GM23338 (cell line): Measurements from ENCODE around the gene UGT1A7. TPM values are rescaled to one million over a fixed set of nuclear protein-coding genes. Genes with fewer than 3 reads are reported as not detected.
"Not testable (repeated sequence)": the region's sequence is repeated elsewhere in the genome, so short reads cannot be mapped to it uniquely, and the experiment has no call there.

ENCODE experiments used
- ATAC-seq: fragments of 200-7000 bp; cut with Tn5 transposase; 3 replicates; pipeline ENCODE4 v1.9.1; 2020
- DNase-seq: peaks from one replicate; pipeline ENCODE4 v3.0.0-alpha.2; 2015; ENCODE audit warnings: low spot score
- H2AFZ ChIP-seq: fragments of 200-600 bp; sonication (generic); 2 replicates; pipeline ENCODE4 v1.8.0; 2016; ENCODE audit warnings: antibody characterized with exemption, mild to moderate bottlenecking, moderate library complexity
- H3F3A ChIP-seq: fragments of 200-600 bp; sonication (generic); replicated peaks from 2 replicates; pipeline ENCODE4 v1.8.0; 2017; ENCODE audit warnings: antibody characterized with exemption, mixed run types, low read depth
- H3K27ac ChIP-seq: fragments of 200-600 bp; sonication (generic); 2 replicates; pipeline ENCODE4 v1.6.1; 2016; ENCODE audit warnings: low read depth
- H3K27me3 ChIP-seq: fragments of 200-600 bp; sonication (generic); 2 replicates; pipeline ENCODE4 v1.8.0; 2016; ENCODE audit warnings: mild to moderate bottlenecking, mixed run types, moderate library complexity; ENCODE audit not compliant: insufficient read depth
- H3K36me3 ChIP-seq: fragments of 200-600 bp; sonication (generic); 2 replicates; pipeline ENCODE4 v1.8.0; 2016; ENCODE audit warnings: mild to moderate bottlenecking; ENCODE audit not compliant: insufficient read depth
- H3K4me1 ChIP-seq: fragments of 200-600 bp; sonication (generic); 2 replicates; pipeline ENCODE4 v1.8.0; 2016; ENCODE audit warnings: mild to moderate bottlenecking, moderate library complexity; ENCODE audit not compliant: insufficient read depth
- H3K4me2 ChIP-seq: fragments of 200-600 bp; sonication (generic); 2 replicates; pipeline ENCODE4 v1.7.1; 2017; ENCODE audit warnings: mixed run types
- H3K4me3 ChIP-seq: fragments of 200-600 bp; sonication (generic); 2 replicates; pipeline ENCODE4 v1.6.1; 2016; ENCODE audit warnings: mixed run types
- H3K79me2 ChIP-seq: fragments of 200-600 bp; sonication (generic); replicated peaks from 2 replicates; pipeline ENCODE4 v1.8.0; 2017; ENCODE audit warnings: mild to moderate bottlenecking; ENCODE audit not compliant: insufficient read depth
- H3K9me2 ChIP-seq: fragments of 200-600 bp; sonication (generic); 2 replicates; pipeline ENCODE4 v1.8.0; 2017; ENCODE audit not compliant: insufficient read depth
- H4K20me1 ChIP-seq: fragments of 200-600 bp; sonication (generic); replicated peaks from 2 replicates; pipeline ENCODE4 v1.8.0; 2017; ENCODE audit warnings: mild to moderate bottlenecking; ENCODE audit not compliant: insufficient read depth
- H3K27ac Mint-ChIP-seq: 2 replicates; pipeline ENCODE4 v1.8.0; 2020; ENCODE audit warnings: inconsistent platforms, mild to moderate bottlenecking, moderate library complexity, mixed read lengths
- H3K27me3 Mint-ChIP-seq: 3 replicates; pipeline ENCODE4 v1.8.0; 2022; ENCODE audit warnings: low read depth, mild to moderate bottlenecking, moderate library complexity, mixed read lengths, inconsistent platforms; ENCODE audit not compliant: insufficient read depth, poor library complexity
- H3K36me3 Mint-ChIP-seq: 3 replicates; pipeline ENCODE4 v1.8.0; 2021; ENCODE audit warnings: low read depth, mild to moderate bottlenecking, inconsistent platforms, moderate library complexity, mixed read lengths
- H3K4me1 Mint-ChIP-seq: 3 replicates; pipeline ENCODE4 v1.8.0; 2020; ENCODE audit warnings: mild to moderate bottlenecking, inconsistent platforms, mixed read lengths
- H3K4me3 Mint-ChIP-seq: 3 replicates; pipeline ENCODE4 v1.8.0; 2021; ENCODE audit warnings: moderate library complexity, mild to moderate bottlenecking, inconsistent platforms, mixed read lengths
- H3K9me3 Mint-ChIP-seq: 3 replicates; pipeline ENCODE4 v1.8.0; 2020; ENCODE audit warnings: moderate library complexity, mild to moderate bottlenecking, inconsistent platforms, mixed read lengths
- CTCF ChIP-seq, 2 experiments: fragments of 200-600 bp in 1 of 2; sonication (generic) in 1 of 2; conservative IDR thresholded peaks; 2 replicates each; pipeline versions ENCODE4 v1.5.1 to v1.6.1; 2016 to 2017; ENCODE audit warnings: antibody characterized with exemption in 2 of 2, low read depth in 2 of 2, mild to moderate bottlenecking in 2 of 2, moderate library complexity in 1 of 2
- EZH2phosphoT487 ChIP-seq: fragments of 200-600 bp; sonication (generic); IDR thresholded peaks from one replicate; pipeline ENCODE4 v1.8.1; 2018; ENCODE audit warnings: antibody characterized with exemption; ENCODE audit not compliant: unreplicated experiment
- JUNB ChIP-seq: IDR thresholded peaks from one replicate; pipeline ENCODE4 v1.6.1; 2016; ENCODE audit warnings: antibody characterized with exemption; ENCODE audit not compliant: unreplicated experiment
- POLR2AphosphoS5 ChIP-seq: IDR thresholded peaks from 2 replicates; pipeline ENCODE4 v1.6.1; 2016; ENCODE audit warnings: antibody characterized with exemption, low read depth
- STAT1 ChIP-seq: IDR thresholded peaks from one replicate; pipeline ENCODE4 v1.6.1; 2016; ENCODE audit warnings: antibody characterized with exemption; ENCODE audit not compliant: unreplicated experiment
- ZNF331 ChIP-seq: fragments of 250-450 bp; sonication (Bioruptor Pico); IDR thresholded peaks from 2 replicates; pipeline ENCODE4 v1.5.0; 2020; ENCODE audit warnings: low read depth, mild to moderate bottlenecking, moderate library complexity
- polyA plus RNA-seq: library from polyadenylated mRNA; unstranded; fragments of >200 nt; fragmentation: Nextera tagmentation; extraction: Ambion mirVana; gene quantifications from 2 replicates; pipeline ENCODE4 v1.2.1, GENCODE V29; 2016
- total RNA-seq: library from RNA; depleted of rRNA; stranded (reverse); fragments of >200 nt; shearing (Covaris generic); gene quantifications from 2 replicates; pipeline ENCODE4 v1.2.3, GENCODE V29; 2014

The UGT1A7 gene
- total and polyA plus RNA-seq, 2 experiments from 2014 or later: not detected

GRCh38 chr2:233747283-233747544 lies 65.5 kb downstream of the UGT1A7 start:
- Histone ChIP-seq H3K4me1 (no peaks in the 10 kb centered on the region), H3K9me2 (no peaks in the 10 kb centered on the region), H3K27ac (no peak overlapping the region), H4K20me1 (no peaks in the 10 kb centered on the region), H2AFZ (no peak overlapping the region), H3K4me3 (no peak overlapping the region), H3K79me2 (no peaks in the 10 kb centered on the region), H3F3A (no peaks in the 10 kb centered on the region), H3K27me3 (no peaks in the 10 kb centered on the region), H3K36me3 (no peaks in the 10 kb centered on the region), H3K4me2 (no peak overlapping the region)
- Mint-ChIP-seq H3K4me1 (no peaks in the 10 kb centered on the region), H3K27me3 (peaks cover 2% of the 10 kb centered on the region), H3K27ac (no peak overlapping the region), H3K9me3 (peaks cover 54% of the 10 kb centered on the region), H3K4me3 (no peak overlapping the region), H3K36me3 (peaks cover 16% of the 10 kb centered on the region)
- ATAC-seq (no peak), DNase-seq (no peak)
- TF ChIP-seq JUNB: no peak
- no peak for TF ChIP-seq POLR2AphosphoS5
- TF ChIP-seq ZNF331 (CRISPR knock-in tag): no peak
- TF ChIP-seq CTCF (conservative IDR thresholded peaks at IDR 0.05; ENCODE audit: low read depth in 2 of 2): no peak
- TF ChIP-seq EZH2phosphoT487: no peak
- no peak for TF ChIP-seq STAT1

DNA sequence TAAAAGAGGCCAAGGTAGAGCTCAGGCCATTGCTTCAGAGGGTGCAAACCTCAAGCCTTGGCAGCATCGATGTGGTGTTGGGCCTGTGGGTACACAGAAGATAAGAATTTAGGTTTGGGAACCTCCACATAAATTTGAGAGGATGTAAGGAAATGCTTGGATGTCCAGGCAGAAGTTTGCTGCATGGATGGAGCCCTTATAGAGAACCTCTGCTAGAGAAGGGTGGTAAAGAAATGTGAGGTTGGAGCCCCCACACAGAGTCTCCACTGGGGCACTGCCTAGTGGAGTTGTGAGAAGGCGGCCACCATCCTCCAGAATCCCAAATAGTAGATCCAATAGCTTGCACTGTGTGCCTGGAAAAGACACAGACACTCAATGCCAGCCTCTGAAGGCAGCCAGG lies 69.0 kb downstream of the UGT1A7 start:
- not testable (repeated sequence) for DNase-seq, H3K36me3 ChIP-seq, H3K9me2 ChIP-seq, H3K27ac Mint-ChIP-seq, H3K27ac ChIP-seq, H3K4me3 Mint-ChIP-seq, H3K79me2 ChIP-seq, H3K4me2 ChIP-seq, H3K4me3 ChIP-seq, H3K27me3 ChIP-seq, H3K4me1 Mint-ChIP-seq, H2AFZ ChIP-seq, H3F3A ChIP-seq, H3K27me3 Mint-ChIP-seq, ATAC-seq, H4K20me1 ChIP-seq, H3K4me1 ChIP-seq
- Mint-ChIP-seq H3K9me3 (peaks cover 60% of the 10 kb centered on the region), H3K36me3 (peaks cover 16% of the 10 kb centered on the region)

GRCh38 chr2:233751212-233752009 lies 69.7 kb downstream of the UGT1A7 start:
- Mint-ChIP-seq H3K36me3 (peaks cover 16% of the 10 kb centered on the region), H3K9me3 (peaks cover 61% of the 10 kb centered on the region)
- not testable (repeated sequence) for H3K9me2 ChIP-seq, ATAC-seq, H3K27me3 Mint-ChIP-seq, H3K27ac ChIP-seq, H3K36me3 ChIP-seq, H3K4me3 Mint-ChIP-seq, H3K4me3 ChIP-seq, H3K4me1 Mint-ChIP-seq, H3F3A ChIP-seq, H4K20me1 ChIP-seq, H3K4me1 ChIP-seq, H2AFZ ChIP-seq, H3K4me2 ChIP-seq, H3K27ac Mint-ChIP-seq, DNase-seq, H3K79me2 ChIP-seq, H3K27me3 ChIP-seq
